Measurements from ENCODE around the gene CTSC.

Gene CTSC

DNA sequence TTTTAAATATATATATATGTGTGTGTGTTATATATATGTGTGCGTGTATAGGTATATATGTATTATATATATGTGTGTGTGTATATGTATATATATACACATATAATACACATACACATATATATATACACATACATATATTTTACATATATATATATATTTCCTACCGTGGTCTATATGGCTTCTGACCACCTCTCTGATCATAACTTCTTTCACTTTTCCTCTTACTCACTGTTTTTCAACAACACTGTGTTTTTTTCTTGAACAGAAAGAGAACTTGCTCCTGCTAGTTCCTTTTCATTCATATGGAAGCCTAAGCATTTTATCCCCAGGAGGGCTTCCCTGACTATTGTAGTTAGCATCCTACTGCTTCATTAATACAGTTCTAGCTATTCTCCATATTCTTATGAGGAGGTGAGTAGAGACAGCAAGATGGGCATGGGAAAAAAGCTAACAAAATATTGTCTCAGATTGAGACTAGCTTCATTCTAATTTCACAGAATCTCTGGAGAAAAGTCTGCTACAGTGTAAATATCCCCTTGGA is 38.5 kb upstream of the CTSC start (continued):
- no peak for TF ChIP-seq ZIC2 (tag by site-specific recombination; IDR thresholded peaks at IDR 0.05)

GRCh38 chr11:88370782-88371181 is 33.2 kb upstream of the CTSC start:
- H3K4me1 ChIP-seq (ENCODE audit: control insufficient read depth, insufficient read depth, low read length) = no peaks in the 10 kb centered on the region
- POLR2A ChIA-PET = no interaction called here
- CTCF ChIA-PET = no interaction called here
- no peaks in the 10 kb centered on the region for H3K36me3 ChIP-seq (ENCODE audit: control insufficient read depth in 2 of 2, insufficient read depth in 1 of 2, low read length in 2 of 2)
- no peak overlapping the region for H3K27ac ChIP-seq (ENCODE audit: extremely low read depth, low read depth, low read length)
- H3K9me3 ChIP-seq (ENCODE audit: control insufficient read depth, insufficient read depth, low read depth, low read length) = no peaks in the 10 kb centered on the region
- no peak for TF ChIP-seq ZNF555 (tag by site-specific recombination; conservative IDR thresholded peaks at IDR 0.05)
- TF ChIP-seq, protein P1, sequence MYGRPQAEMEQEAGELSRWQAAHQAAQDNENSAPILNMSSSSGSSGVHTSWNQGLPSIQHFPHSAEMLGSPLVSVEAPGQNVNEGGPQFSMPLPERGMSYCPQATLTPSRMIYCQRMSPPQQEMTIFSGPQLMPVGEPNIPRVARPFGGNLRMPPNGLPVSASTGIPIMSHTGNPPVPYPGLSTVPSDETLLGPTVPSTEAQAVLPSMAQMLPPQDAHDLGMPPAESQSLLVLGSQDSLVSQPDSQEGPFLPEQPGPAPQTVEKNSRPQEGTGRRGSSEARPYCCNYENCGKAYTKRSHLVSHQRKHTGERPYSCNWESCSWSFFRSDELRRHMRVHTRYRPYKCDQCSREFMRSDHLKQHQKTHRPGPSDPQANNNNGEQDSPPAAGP (tag by site-specific recombination; IDR thresholded peaks at IDR 0.05) = no peak
- TF ChIP-seq ZNF138 (tag by site-specific recombination; IDR thresholded peaks at IDR 0.05; ENCODE audit: borderline replicate concordance) = no peak
- TF ChIP-seq ZNF529 (tag by site-specific recombination; IDR thresholded peaks at IDR 0.05; ENCODE audit: insufficient replicate concordance) = no peak
- TF ChIP-seq, protein P2, sequence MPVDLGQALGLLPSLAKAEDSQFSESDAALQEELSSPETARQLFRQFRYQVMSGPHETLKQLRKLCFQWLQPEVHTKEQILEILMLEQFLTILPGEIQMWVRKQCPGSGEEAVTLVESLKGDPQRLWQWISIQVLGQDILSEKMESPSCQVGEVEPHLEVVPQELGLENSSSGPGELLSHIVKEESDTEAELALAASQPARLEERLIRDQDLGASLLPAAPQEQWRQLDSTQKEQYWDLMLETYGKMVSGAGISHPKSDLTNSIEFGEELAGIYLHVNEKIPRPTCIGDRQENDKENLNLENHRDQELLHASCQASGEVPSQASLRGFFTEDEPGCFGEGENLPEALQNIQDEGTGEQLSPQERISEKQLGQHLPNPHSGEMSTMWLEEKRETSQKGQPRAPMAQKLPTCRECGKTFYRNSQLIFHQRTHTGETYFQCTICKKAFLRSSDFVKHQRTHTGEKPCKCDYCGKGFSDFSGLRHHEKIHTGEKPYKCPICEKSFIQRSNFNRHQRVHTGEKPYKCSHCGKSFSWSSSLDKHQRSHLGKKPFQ (tag by site-specific recombination; IDR thresholded peaks at IDR 0.05) = no peak
- TF ChIP-seq SCRT1 (tag by site-specific recombination; IDR thresholded peaks at IDR 0.05; ENCODE audit: borderline replicate concordance) = no peak
- TF ChIP-seq, protein P3, sequence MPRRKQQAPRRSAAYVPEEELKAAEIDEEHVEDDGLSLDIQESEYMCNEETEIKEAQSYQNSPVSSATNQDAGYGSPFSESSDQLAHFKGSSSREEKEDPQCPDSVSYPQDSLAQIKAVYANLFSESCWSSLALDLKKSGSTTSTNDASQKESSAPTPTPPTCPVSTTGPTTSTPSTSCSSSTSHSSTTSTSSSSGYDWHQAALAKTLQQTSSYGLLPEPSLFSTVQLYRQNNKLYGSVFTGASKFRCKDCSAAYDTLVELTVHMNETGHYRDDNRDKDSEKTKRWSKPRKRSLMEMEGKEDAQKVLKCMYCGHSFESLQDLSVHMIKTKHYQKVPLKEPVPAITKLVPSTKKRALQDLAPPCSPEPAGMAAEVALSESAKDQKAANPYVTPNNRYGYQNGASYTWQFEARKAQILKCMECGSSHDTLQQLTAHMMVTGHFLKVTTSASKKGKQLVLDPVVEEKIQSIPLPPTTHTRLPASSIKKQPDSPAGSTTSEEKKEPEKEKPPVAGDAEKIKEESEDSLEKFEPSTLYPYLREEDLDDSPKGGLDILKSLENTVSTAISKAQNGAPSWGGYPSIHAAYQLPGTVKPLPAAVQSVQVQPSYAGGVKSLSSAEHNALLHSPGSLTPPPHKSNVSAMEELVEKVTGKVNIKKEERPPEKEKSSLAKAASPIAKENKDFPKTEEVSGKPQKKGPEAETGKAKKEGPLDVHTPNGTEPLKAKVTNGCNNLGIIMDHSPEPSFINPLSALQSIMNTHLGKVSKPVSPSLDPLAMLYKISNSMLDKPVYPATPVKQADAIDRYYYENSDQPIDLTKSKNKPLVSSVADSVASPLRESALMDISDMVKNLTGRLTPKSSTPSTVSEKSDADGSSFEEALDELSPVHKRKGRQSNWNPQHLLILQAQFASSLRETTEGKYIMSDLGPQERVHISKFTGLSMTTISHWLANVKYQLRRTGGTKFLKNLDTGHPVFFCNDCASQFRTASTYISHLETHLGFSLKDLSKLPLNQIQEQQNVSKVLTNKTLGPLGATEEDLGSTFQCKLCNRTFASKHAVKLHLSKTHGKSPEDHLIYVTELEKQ (tag by site-specific recombination; IDR thresholded peaks at IDR 0.05; ENCODE audit: borderline replicate concordance) = no peak
- no peak for TF ChIP-seq MYNN (tag by site-specific recombination; IDR thresholded peaks at IDR 0.05; ENCODE audit: borderline replicate concordance)
- no peak for TF ChIP-seq ZBTB21 (tag by site-specific recombination; IDR thresholded peaks at IDR 0.05)
- no peak for TF ChIP-seq KLF7 (tag by site-specific recombination; IDR thresholded peaks at IDR 0.05; ENCODE audit: borderline replicate concordance)
- TF ChIP-seq ZNF530 (tag by site-specific recombination; IDR thresholded peaks at IDR 0.05; ENCODE audit: low read depth) = no peak
- no peak for TF ChIP-seq ZBTB7A (tag by site-specific recombination; IDR thresholded peaks at IDR 0.05; ENCODE audit: low read depth)
- no peak for TF ChIP-seq WT1 (tag by site-specific recombination; IDR thresholded peaks at IDR 0.05)
- TF ChIP-seq, protein P4, sequence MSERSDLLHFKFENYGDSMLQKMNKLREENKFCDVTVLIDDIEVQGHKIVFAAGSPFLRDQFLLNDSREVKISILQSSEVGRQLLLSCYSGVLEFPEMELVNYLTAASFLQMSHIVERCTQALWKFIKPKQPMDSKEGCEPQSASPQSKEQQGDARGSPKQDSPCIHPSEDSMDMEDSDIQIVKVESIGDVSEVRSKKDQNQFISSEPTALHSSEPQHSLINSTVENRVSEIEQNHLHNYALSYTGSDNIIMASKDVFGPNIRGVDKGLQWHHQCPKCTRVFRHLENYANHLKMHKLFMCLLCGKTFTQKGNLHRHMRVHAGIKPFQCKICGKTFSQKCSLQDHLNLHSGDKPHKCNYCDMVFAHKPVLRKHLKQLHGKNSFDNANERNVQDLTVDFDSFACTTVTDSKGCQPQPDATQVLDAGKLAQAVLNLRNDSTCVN (tag by site-specific recombination; optimal IDR thresholded peaks at IDR 0.05) = no peak
- TF ChIP-seq ZNF561 (tag by site-specific recombination; IDR thresholded peaks at IDR 0.05; ENCODE audit: borderline replicate concordance) = no peak
- no peak overlapping the region for H3K4me3 ChIP-seq (ENCODE audit: low read depth, low read length)

DNA sequence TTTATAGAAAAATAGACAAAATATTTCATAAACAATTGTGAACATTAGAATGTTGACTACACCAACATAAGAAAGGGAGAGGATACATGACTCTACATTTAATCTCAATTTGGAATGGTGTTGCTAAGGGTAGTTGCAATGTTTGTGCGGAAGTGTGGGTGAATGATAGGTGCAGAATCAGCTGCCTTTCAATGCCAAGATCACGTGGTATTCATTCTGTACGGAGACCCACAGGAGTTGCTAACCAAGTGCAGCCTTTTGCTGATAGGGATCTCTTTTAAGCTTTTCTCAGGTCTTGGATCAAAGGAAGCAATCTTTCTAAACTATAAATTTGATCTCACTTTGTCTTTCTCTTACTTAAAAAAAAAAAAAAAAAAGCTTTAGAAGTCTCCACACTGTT is 29.8 kb upstream of the CTSC start:
- Histone ChIP-seq H3K36me3 (ENCODE audit: control insufficient read depth in 2 of 2, insufficient read depth in 1 of 2, low read length in 2 of 2) (no peaks in the 10 kb centered on the region), H3K27ac (ENCODE audit: extremely low read depth, low read depth, low read length) (no peak overlapping the region), H3K9me3 (ENCODE audit: control insufficient read depth, insufficient read depth, low read depth, low read length) (no peaks in the 10 kb centered on the region), H3K4me3 (ENCODE audit: low read depth, low read length) (no peak overlapping the region), H3K4me1 (ENCODE audit: control insufficient read depth, insufficient read depth, low read length) (no peaks in the 10 kb centered on the region)
- POLR2A ChIA-PET = no interaction called here
- CTCF ChIA-PET = interaction anchor here (0.6 kb wide), 1 partner anchor 73 kb away, joined by 3 read pairs; no protein-coding TSS in a partner anchor
- TF ChIP-seq ZFP69B (tag by site-specific recombination; IDR thresholded peaks at IDR 0.05) (no peak), ZNF664 (tag by site-specific recombination; IDR thresholded peaks at IDR 0.05) (no peak), HOXD13 (CRISPR knock-in tag; IDR thresholded peaks at IDR 0.05; ENCODE audit: borderline replicate concordance) (no peak), ZNF10 (tag by site-specific recombination; IDR thresholded peaks at IDR 0.05) (no peak), KLF7 (tag by site-specific recombination; IDR thresholded peaks at IDR 0.05; ENCODE audit: borderline replicate concordance) (no peak), ZNF416 (tag by site-specific recombination; IDR thresholded peaks at IDR 0.05) (no peak), ZNF624 (tag by site-specific recombination; IDR thresholded peaks at IDR 0.05) (no peak), ZNF266 (tag by site-specific recombination; IDR thresholded peaks at IDR 0.05; ENCODE audit: low read depth) (no peak), OSR2 (tag by site-specific recombination; IDR thresholded peaks at IDR 0.05) (no peak), ZNF211 (tag by site-specific recombination; IDR thresholded peaks at IDR 0.05; ENCODE audit: low read depth) (no peak)
